ENCODE measurements around the gene ABLIM1. TPM values are rescaled to one million over a fixed set of nuclear protein-coding genes. Genes with fewer than 3 reads are reported as not detected.

The ABLIM1 gene
- total and polyA plus RNA-seq, 2 of the 13 experiments (the other 11 are each of a cell fraction or from before 2014, with no cell fraction given) = 59.4 to 92.7 TPM

DNA sequence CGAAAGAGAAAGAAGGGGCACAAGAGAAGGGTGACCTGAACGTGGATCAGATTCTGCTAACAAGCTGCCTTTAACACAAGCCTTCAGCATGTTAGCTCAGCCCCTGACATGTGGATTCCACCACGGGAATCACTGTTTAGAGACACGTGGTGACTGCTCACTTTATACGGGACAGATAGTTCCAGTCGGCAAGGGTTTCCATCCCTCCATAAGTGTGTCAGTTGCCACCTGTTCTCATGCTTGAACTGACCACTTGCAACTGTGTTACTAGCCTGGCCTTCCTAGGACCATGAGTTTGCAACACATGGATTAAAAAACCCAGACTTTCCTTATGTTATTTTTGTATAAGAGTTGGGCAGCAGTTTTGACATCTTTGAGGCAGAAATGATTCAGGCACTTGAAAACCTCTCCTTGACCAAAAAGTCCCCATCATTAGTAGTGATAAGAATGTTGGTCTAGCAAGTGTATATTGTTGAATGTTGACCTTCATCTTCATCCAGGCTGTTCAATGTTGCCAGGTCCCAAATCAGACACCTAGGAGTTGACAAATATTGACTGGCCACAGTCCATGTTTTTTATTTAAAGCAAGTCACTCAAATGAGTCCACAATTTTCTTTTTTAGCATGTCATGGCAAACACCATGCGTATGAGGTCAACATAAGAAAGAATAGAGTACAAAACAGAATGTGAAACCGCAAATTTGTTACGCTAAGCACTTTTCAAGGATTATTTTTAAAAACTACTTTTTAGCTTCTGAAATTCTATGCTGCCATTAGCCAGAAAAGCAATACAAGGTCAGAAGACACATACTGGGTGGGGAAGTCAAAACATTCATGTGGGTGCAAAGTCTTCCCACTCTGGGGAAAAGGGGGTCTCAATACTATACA lies 101.6 kb downstream of the ABLIM1 start (continued):
- TF ChIP-seq, protein P1, sequence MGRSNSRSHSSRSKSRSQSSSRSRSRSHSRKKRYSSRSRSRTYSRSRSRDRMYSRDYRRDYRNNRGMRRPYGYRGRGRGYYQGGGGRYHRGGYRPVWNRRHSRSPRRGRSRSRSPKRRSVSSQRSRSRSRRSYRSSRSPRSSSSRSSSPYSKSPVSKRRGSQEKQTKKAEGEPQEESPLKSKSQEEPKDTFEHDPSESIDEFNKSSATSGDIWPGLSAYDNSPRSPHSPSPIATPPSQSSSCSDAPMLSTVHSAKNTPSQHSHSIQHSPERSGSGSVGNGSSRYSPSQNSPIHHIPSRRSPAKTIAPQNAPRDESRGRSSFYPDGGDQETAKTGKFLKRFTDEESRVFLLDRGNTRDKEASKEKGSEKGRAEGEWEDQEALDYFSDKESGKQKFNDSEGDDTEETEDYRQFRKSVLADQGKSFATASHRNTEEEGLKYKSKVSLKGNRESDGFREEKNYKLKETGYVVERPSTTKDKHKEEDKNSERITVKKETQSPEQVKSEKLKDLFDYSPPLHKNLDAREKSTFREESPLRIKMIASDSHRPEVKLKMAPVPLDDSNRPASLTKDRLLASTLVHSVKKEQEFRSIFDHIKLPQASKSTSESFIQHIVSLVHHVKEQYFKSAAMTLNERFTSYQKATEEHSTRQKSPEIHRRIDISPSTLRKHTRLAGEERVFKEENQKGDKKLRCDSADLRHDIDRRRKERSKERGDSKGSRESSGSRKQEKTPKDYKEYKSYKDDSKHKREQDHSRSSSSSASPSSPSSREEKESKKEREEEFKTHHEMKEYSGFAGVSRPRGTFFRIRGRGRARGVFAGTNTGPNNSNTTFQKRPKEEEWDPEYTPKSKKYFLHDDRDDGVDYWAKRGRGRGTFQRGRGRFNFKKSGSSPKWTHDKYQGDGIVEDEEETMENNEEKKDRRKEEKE (IDR thresholded peaks at IDR 0.05) = no peak
- TF ChIP-seq MEF2D (CRISPR knock-in tag; IDR thresholded peaks at IDR 0.05) = 0 out of 2 replicates have a peak, but pooled peaks have one; percentile 24
- TF ChIP-seq, protein P2, sequence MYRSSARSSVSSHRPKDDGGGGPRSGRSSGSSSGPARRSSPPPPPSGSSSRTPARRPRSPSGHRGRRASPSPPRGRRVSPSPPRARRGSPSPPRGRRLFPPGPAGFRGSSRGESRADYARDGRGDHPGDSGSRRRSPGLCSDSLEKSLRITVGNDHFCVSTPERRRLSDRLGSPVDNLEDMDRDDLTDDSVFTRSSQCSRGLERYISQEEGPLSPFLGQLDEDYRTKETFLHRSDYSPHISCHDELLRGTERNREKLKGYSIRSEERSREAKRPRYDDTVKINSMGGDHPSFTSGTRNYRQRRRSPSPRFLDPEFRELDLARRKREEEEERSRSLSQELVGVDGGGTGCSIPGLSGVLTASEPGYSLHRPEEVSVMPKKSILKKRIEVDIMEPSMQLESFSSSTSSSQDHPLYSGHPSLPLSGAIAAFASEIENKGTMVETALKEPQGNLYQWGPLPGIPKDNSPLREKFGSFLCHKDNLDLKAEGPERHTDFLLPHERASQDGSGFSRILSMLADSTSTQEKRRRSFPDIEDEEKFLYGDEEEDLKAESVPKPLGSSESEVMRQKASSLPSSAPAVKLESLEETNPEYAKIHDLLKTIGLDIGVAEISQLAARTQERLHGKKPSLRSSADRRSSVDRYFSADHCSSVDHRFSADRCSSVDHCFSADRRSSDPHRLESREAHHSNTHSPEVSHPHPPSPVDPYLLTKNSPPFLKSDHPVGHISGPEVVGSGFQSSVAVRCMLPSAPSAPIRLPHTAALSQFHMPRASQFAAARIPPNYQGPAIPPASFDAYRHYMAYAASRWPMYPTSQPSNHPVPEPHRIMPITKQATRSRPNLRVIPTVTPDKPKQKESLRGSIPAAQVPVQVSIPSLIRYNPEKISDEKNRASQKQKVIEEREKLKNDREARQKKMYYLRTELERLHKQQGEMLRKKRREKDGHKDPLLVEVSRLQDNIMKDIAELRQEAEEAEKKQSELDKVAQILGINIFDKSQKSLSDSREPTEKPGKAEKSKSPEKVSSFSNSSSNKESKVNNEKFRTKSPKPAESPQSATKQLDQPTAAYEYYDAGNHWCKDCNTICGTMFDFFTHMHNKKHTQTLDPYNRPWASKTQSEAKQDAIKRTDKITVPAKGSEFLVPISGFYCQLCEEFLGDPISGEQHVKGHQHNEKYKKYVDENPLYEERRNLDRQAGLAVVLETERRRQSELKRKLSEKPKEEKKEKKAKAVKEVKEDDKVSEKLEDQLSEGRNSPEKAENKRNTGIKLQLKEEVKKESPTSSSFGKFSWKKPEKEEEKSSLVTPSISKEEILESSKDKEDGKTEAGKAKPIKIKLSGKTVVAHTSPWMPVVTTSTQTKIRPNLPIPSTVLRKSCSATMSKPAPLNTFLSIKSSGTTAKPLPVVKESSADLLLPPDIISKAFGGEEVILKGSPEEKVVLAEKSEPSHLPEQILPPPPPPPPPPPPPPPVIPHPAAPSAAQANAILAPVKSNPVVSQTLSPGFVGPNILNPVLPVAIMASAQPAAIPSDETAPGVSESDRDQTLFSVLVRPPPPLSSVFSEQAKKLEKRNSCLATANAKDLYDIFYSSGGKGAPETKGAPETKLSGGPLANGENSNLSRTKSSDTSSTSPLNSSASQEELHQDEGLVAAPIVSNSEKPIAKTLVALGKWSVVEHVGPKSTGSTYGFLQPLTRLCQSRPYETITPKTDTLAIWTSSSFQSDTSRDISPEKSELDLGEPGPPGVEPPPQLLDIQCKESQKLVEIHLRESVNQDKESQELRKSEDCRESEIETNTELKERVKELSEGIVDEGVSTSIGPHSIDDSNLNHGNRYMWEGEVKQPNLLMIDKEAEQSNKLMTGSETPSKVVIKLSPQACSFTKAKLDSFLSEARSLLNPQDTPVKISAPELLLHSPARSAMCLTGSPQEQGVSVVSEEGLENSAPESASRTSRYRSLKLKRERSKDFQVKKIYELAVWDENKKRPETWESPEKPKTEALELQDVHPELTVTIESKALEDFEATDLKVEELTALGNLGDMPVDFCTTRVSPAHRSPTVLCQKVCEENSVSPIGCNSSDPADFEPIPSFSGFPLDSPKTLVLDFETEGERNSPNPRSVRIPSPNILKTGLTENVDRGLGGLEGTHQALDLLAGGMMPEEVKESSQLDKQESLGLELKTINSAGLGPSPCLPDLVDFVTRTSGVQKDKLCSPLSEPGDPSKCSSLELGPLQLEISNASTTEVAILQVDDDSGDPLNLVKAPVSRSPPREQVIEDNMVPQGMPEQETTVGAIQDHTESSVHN (CRISPR knock-in tag; IDR thresholded peaks at IDR 0.05) = no peak
- TF ChIP-seq GATAD2A (CRISPR knock-in tag; IDR thresholded peaks at IDR 0.05) = peak; percentile 45; the same call in 1 of the 2 replicates
- TF ChIP-seq, protein P3, sequence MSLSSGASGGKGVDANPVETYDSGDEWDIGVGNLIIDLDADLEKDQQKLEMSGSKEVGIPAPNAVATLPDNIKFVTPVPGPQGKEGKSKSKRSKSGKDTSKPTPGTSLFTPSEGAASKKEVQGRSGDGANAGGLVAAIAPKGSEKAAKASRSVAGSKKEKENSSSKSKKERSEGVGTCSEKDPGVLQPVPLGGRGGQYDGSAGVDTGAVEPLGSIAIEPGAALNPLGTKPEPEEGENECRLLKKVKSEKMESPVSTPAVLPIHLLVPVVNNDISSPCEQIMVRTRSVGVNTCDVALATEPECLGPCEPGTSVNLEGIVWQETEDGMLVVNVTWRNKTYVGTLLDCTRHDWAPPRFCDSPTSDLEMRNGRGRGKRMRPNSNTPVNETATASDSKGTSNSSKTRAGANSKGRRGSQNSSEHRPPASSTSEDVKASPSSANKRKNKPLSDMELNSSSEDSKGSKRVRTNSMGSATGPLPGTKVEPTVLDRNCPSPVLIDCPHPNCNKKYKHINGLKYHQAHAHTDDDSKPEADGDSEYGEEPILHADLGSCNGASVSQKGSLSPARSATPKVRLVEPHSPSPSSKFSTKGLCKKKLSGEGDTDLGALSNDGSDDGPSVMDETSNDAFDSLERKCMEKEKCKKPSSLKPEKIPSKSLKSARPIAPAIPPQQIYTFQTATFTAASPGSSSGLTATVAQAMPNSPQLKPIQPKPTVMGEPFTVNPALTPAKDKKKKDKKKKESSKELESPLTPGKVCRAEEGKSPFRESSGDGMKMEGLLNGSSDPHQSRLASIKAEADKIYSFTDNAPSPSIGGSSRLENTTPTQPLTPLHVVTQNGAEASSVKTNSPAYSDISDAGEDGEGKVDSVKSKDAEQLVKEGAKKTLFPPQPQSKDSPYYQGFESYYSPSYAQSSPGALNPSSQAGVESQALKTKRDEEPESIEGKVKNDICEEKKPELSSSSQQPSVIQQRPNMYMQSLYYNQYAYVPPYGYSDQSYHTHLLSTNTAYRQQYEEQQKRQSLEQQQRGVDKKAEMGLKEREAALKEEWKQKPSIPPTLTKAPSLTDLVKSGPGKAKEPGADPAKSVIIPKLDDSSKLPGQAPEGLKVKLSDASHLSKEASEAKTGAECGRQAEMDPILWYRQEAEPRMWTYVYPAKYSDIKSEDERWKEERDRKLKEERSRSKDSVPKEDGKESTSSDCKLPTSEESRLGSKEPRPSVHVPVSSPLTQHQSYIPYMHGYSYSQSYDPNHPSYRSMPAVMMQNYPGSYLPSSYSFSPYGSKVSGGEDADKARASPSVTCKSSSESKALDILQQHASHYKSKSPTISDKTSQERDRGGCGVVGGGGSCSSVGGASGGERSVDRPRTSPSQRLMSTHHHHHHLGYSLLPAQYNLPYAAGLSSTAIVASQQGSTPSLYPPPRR (CRISPR knock-in tag; IDR thresholded peaks at IDR 0.05; ENCODE audit: borderline replicate concordance) = peak; percentile 45; the same call in 1 of the 2 replicates
- TF ChIP-seq, protein P4, sequence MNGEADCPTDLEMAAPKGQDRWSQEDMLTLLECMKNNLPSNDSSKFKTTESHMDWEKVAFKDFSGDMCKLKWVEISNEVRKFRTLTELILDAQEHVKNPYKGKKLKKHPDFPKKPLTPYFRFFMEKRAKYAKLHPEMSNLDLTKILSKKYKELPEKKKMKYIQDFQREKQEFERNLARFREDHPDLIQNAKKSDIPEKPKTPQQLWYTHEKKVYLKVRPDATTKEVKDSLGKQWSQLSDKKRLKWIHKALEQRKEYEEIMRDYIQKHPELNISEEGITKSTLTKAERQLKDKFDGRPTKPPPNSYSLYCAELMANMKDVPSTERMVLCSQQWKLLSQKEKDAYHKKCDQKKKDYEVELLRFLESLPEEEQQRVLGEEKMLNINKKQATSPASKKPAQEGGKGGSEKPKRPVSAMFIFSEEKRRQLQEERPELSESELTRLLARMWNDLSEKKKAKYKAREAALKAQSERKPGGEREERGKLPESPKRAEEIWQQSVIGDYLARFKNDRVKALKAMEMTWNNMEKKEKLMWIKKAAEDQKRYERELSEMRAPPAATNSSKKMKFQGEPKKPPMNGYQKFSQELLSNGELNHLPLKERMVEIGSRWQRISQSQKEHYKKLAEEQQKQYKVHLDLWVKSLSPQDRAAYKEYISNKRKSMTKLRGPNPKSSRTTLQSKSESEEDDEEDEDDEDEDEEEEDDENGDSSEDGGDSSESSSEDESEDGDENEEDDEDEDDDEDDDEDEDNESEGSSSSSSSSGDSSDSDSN (CRISPR knock-in tag; IDR thresholded peaks at IDR 0.05) = no peak
- no peak for TF ChIP-seq ZNF180 (CRISPR knock-in tag; IDR thresholded peaks at IDR 0.05; ENCODE audit: borderline replicate concordance, low read depth)
- TF ChIP-seq FOXA1 (IDR thresholded peaks at IDR 0.05) = no peak
- no peak for TF ChIP-seq FOXA1 (CRISPR knock-in tag; IDR thresholded peaks at IDR 0.05)

Data from HepG2 (cell line).